Hematopoietic multipotent progenitor cell (in vitro differentiated cells): ENCODE results near the gene PGLYRP1. TPM values are rescaled to one million over a fixed set of nuclear protein-coding genes. Genes with fewer than 3 reads are reported as not detected.
A peak's percentile ranks its signal among the peaks of the same experiment; 100 is the strongest.

Source experiments
- DNase-seq, 3 donors: peaks; one replicate each; pipeline ENCODE4 v3.0.0-alpha.2; 2011 to 2015; ENCODE audit warnings: low read depth in 2 of 3, low spot score in 2 of 3
- small RNA-seq: library from RNA; depleted of rRNA; stranded (forward); fragments of <200 nt; gene quantifications from one replicate; pipeline ENCODE3, GENCODE V24; 2012
- total RNA-seq: library from RNA; depleted of rRNA; stranded (reverse); fragments of >200 nt; gene quantifications from one replicate; pipeline ENCODE4 v1.2.3, GENCODE V29; 2012

PGLYRP1 gene
- total RNA-seq, 1 donor: 1.3 TPM

- DNase-seq: peak in 2 of 3 donors; percentile 51 to 54
These were observed 50.5 kb downstream of the PGLYRP1 start for GRCh38 chr19:45972081-45972946.

GRCh38 chr19:45971260-45971902 lies 51.5 kb downstream of the PGLYRP1 start:
- DNase-seq: no peak

- DNase-seq: no peak
These were observed 53.2 kb downstream of the PGLYRP1 start for GRCh38 chr19:45969676-45970075.

Small RNA genes lying within 50 kb of the gene (small RNA-seq; reads per million reads assigned to genes)
- 8.7 reads per million, percentile 91 among the genes with 10 or more reads in this experiment for gene MIR769

Other genes with a start within 250 kb of the PGLYRP1 start
- 1.1 TPM for gene DMPK, start 240.6 kb downstream of the PGLYRP1 start, total RNA-seq
- 8.3 TPM for gene DMWD, start 230.2 kb downstream of the PGLYRP1 start, total RNA-seq
- gene RSPH6A, start 207.7 kb downstream of the PGLYRP1 start, total RNA-seq: 0.27 TPM
- gene SYMPK, start 159.9 kb downstream of the PGLYRP1 start, total RNA-seq: 69.5 TPM
- 1.6 TPM for gene FOXA3, start 158.7 kb downstream of the PGLYRP1 start, total RNA-seq
- gene IRF2BP1, start 136.9 kb downstream of the PGLYRP1 start, total RNA-seq: 37.7 TPM
- 3.2 TPM for gene MYPOP, start 120.4 kb downstream of the PGLYRP1 start, total RNA-seq
- not detected for gene NANOS2, start 108.3 kb downstream of the PGLYRP1 start, total RNA-seq
- gene NOVA2, start 49.2 kb downstream of the PGLYRP1 start, total RNA-seq: not detected
- gene CCDC61, start 27.6 kb downstream of the PGLYRP1 start, total RNA-seq: 14.3 TPM
- gene IGFL4, start 17.9 kb upstream of the PGLYRP1 start, total RNA-seq: under 0.01 TPM
- not detected for gene IGFL3, start 101.6 kb upstream of the PGLYRP1 start, total RNA-seq
- not detected for gene IGFL2, start 125.2 kb upstream of the PGLYRP1 start, total RNA-seq
- gene IGFL1, start 206.7 kb upstream of the PGLYRP1 start, total RNA-seq: not detected